ENCODE results near the gene MYBPC1. TPM values are rescaled to one million over a fixed set of nuclear protein-coding genes. Genes with fewer than 3 reads are reported as not detected.
"Not testable (repeated sequence)": the region's sequence is repeated elsewhere in the genome, so short reads cannot be mapped to it uniquely, and the experiment has no call there.

MYBPC1 gene
- total RNA-seq, 2 donors from 2014 or later: 0.89 to 4.2 TPM

DNA sequence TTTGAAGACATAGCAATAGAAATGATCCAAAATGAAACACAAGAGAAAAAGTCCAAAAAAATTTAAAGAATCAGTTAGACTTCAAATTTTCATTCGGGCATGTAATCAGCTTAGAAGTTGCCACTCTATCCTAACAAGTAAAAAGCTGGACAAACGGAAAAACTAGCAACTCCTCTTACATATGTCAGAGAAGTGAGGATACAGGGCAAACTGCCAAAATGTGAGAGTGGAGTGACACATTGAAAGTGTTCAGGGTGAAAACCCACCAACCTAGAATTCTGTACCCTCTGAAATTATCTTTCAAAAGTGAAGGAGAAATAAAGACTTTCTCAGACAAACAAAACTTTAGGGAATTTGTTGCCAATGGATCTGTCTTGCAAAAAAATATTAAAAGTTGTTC is 60.6 kb downstream of the MYBPC1 start:
- no peaks in the 10 kb centered on the region for H3K36me3 ChIP-seq
- H3K9ac ChIP-seq (ENCODE audit: low read depth in 2 of 2, low read length in 2 of 2): no peak overlapping the region
- TF ChIP-seq, protein P1, sequence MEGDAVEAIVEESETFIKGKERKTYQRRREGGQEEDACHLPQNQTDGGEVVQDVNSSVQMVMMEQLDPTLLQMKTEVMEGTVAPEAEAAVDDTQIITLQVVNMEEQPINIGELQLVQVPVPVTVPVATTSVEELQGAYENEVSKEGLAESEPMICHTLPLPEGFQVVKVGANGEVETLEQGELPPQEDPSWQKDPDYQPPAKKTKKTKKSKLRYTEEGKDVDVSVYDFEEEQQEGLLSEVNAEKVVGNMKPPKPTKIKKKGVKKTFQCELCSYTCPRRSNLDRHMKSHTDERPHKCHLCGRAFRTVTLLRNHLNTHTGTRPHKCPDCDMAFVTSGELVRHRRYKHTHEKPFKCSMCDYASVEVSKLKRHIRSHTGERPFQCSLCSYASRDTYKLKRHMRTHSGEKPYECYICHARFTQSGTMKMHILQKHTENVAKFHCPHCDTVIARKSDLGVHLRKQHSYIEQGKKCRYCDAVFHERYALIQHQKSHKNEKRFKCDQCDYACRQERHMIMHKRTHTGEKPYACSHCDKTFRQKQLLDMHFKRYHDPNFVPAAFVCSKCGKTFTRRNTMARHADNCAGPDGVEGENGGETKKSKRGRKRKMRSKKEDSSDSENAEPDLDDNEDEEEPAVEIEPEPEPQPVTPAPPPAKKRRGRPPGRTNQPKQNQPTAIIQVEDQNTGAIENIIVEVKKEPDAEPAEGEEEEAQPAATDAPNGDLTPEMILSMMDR (IDR thresholded peaks at IDR 0.05): no peak
- no peaks in the 10 kb centered on the region for H3K27me3 ChIP-seq
- no peak overlapping the region for H3K4me3 ChIP-seq
- H3K9me3 ChIP-seq: no peaks in the 10 kb centered on the region
- intact Hi-C loops (cut with DNase I): no loop called here
- H3K27ac ChIP-seq: no peak overlapping the region
- H3K4me1 ChIP-seq: no peaks in the 10 kb centered on the region
- no peak for DNase-seq

DNA sequence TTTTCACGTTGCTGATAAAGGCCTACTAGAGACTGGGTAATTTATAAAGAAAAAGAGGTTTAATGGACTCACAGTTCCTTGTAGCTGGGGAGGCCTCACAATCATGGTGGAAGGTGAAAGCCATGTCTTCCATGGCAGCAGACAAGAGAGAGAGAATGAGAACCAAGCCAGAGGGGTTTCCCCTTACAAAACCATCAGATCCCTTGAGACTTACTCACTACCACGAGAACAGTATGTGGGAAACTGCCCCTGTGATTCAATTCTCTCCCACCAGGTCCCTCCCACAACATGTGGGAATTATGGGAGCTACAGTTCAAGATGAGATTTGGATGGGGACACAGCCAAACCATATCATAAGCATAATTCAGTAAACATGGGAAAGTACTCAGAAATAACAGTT is 65.9 kb downstream of the MYBPC1 start:
- H3K4me3 ChIP-seq; H3K27me3 ChIP-seq; intact Hi-C loops (cut with DNase I); H3K4me1 ChIP-seq; H3K9me3 ChIP-seq; DNase-seq; H3K27ac ChIP-seq; H3K36me3 ChIP-seq; H3K9ac ChIP-seq (ENCODE audit: low read depth in 2 of 2, low read length in 2 of 2): not testable (repeated sequence)

- H3K4me3 ChIP-seq: no peak overlapping the region
- intact Hi-C loops (cut with DNase I): no loop called here
- TF ChIP-seq, protein P1 (IDR thresholded peaks at IDR 0.05): no peak
- H3K9ac ChIP-seq (ENCODE audit: low read depth in 2 of 2, low read length in 2 of 2): no peak overlapping the region
- no peak overlapping the region for H3K27ac ChIP-seq
- DNase-seq: no peak
- no peaks in the 10 kb centered on the region for H3K9me3 ChIP-seq
- no peaks in the 10 kb centered on the region for H3K4me1 ChIP-seq
- no peaks in the 10 kb centered on the region for H3K27me3 ChIP-seq
- H3K36me3 ChIP-seq: no peaks in the 10 kb centered on the region
Observed at GRCh38 chr12:101663298-101663697, 68.5 kb downstream of the MYBPC1 start.

GRCh38 chr12:101664992-101665391 is 70.2 kb downstream of the MYBPC1 start:
- Histone ChIP-seq H3K36me3 (no peaks in the 10 kb centered on the region), H3K9me3 (no peaks in the 10 kb centered on the region), H3K4me1 (no peaks in the 10 kb centered on the region), H3K9ac (ENCODE audit: low read depth in 2 of 2, low read length in 2 of 2) (no peak overlapping the region), H3K27me3 (no peaks in the 10 kb centered on the region), H3K4me3 (no peak overlapping the region), H3K27ac (no peak overlapping the region)
- intact Hi-C loops (cut with DNase I): no loop called here
- TF ChIP-seq, protein P1 (IDR thresholded peaks at IDR 0.05): no peak
- no peak for DNase-seq

DNA sequence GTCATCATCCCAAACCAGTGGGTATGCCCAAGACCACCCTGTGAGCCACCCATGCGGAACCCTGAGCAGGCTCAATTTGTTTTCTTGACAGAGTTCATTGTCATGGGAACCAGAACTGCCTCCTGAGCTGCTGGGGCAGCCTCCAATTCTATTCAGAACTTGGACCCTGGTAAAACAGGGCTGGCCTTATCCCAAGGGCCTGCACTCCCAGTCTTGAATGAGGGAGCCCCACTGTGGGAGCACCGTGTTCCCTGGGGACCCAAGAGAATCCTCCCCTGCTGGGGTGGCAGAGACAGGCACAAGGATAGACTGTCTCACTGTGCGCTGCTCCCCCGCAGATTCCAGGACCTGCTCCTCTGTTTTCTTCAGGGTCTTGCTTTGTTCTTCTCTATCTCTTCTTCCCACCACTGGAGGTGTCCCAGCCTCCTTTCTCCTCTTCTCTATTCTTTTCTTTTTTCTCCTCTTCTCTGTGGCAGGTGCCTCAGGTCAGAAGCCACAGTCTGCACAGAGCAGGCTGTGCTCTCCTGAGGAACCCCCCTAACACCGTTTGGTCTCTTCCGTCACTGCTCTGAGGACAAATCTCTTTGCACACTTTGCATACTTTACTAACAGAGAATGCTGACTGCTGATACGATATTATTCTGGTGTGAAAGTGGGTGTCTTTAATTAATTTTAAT is 71.4 kb downstream of the MYBPC1 start:
- TF ChIP-seq, protein P1 (IDR thresholded peaks at IDR 0.05): no peak
- Histone ChIP-seq H3K27me3 (no peaks in the 10 kb centered on the region), H3K4me1 (no peaks in the 10 kb centered on the region), H3K27ac (no peak overlapping the region), H3K4me3 (no peak overlapping the region), H3K9ac (ENCODE audit: low read depth in 2 of 2, low read length in 2 of 2) (no peak overlapping the region), H3K36me3 (no peaks in the 10 kb centered on the region), H3K9me3 (no peaks in the 10 kb centered on the region)
- DNase-seq: no peak
- intact Hi-C loops (cut with DNase I): no loop called here

GRCh38 chr12:101667591-101667990 is 72.8 kb downstream of the MYBPC1 start:
- Histone ChIP-seq H3K27me3 (no peaks in the 10 kb centered on the region), H3K36me3 (no peaks in the 10 kb centered on the region), H3K9me3 (no peaks in the 10 kb centered on the region), H3K4me3 (no peak overlapping the region), H3K4me1 (peaks cover 9% of the 10 kb centered on the region), H3K9ac (ENCODE audit: low read depth in 2 of 2, low read length in 2 of 2) (no peak overlapping the region), H3K27ac (no peak overlapping the region)
- TF ChIP-seq, protein P1 (IDR thresholded peaks at IDR 0.05): no peak
- intact Hi-C loops (cut with DNase I): no loop called here
- DNase-seq: no peak

All from colonic mucosa (tissue), 4 donors.